HepG2 (cell line): ENCODE data around the gene RAB3D. TPM values are rescaled to one million over a fixed set of nuclear protein-coding genes. Genes with fewer than 3 reads are reported as not detected.

ENCODE experiments used
- ATAD3A ChIP-seq: sonication (generic); formaldehyde crosslinking; IDR thresholded peaks from 2 replicates; pipeline ENCODE4 v1.4.0; 2020; ENCODE audit warnings: missing genetic modification reagents
- ATF6 ChIP-seq: sonication (generic); formaldehyde crosslinking; conservative IDR thresholded peaks from 2 replicates; pipeline ENCODE4 v1.4.0; 2020; ENCODE audit warnings: missing genetic modification reagents
- ATF7 ChIP-seq, 2 experiments: fragments of 450-650 bp in 1 of 2; sonication (generic) in 1 of 2; formaldehyde crosslinking in 1 of 2; IDR thresholded peaks; 2 replicates each; pipeline versions ENCODE4 v1.4.0 to v1.6.1; 2016 to 2020; ENCODE audit warnings: antibody characterized with exemption in 1 of 2, mild to moderate bottlenecking in 1 of 2, missing genetic modification reagents in 1 of 2
- CENPX ChIP-seq: sonication (generic); formaldehyde crosslinking; IDR thresholded peaks from 2 replicates; pipeline ENCODE4 v1.9.0; 2021; ENCODE audit warnings: mild to moderate bottlenecking, missing genetic modification reagents, moderate library complexity
- FUBP1 ChIP-seq: sonication (generic); formaldehyde crosslinking; IDR thresholded peaks from 2 replicates; pipeline ENCODE4 v1.5.1; 2020; ENCODE audit warnings: missing genetic modification reagents, mild to moderate bottlenecking, borderline replicate concordance
- HDAC2 ChIP-seq: sonication (generic); formaldehyde crosslinking; IDR thresholded peaks from 2 replicates; pipeline ENCODE4 v1.4.0; 2020; ENCODE audit warnings: missing genetic modification reagents
- PATZ1 ChIP-seq: sonication (generic); formaldehyde crosslinking; IDR thresholded peaks from 2 replicates; pipeline ENCODE4 v1.4.0; 2020; ENCODE audit warnings: missing genetic modification reagents
- POGK ChIP-seq: sonication (generic); formaldehyde crosslinking; conservative IDR thresholded peaks from 2 replicates; pipeline ENCODE4 v1.8.0; 2022; ENCODE audit warnings: mild to moderate bottlenecking, moderate library complexity, missing genetic modification reagents
- TBP ChIP-seq: sonication (generic); formaldehyde crosslinking; IDR thresholded peaks from 2 replicates; pipeline ENCODE4 v1.5.0; 2020; ENCODE audit warnings: missing genetic modification reagents
- ZNF446 ChIP-seq: sonication (generic); formaldehyde crosslinking; IDR thresholded peaks from 2 replicates; pipeline ENCODE4 v1.5.0; 2020; ENCODE audit warnings: mild to moderate bottlenecking, missing genetic modification reagents
- ZNF570 ChIP-seq: sonication (generic); formaldehyde crosslinking; IDR thresholded peaks from 2 replicates; pipeline ENCODE4 v1.4.0; 2020; ENCODE audit warnings: mild to moderate bottlenecking, missing genetic modification reagents, borderline replicate concordance
- ZNF710 ChIP-seq: sonication (generic); formaldehyde crosslinking; IDR thresholded peaks from 2 replicates; pipeline ENCODE4 v1.5.0; 2020; ENCODE audit warnings: mild to moderate bottlenecking, missing genetic modification reagents, borderline replicate concordance
- polyA plus RNA-seq, 8 experiments: library from polyadenylated mRNA; depleted of rRNA in 3 of 8; stranded (reverse) in 7 of 8; unstranded in 1 of 8; fragments of >200 nt; fragmentation: Illumina TruSeq in 4 of 8; extraction: Trizol in 4 of 8; gene quantifications; 2 replicates each; pipeline versions ENCODE4 v1.2.1 to v1.2.3, GENCODE V29; 2011 to 2016; ENCODE audit warnings: low read depth in 4 of 8, missing spikeins in 1 of 8, mixed read lengths in 1 of 8; ENCODE audit not compliant: insufficient read depth in 1 of 8
- total RNA-seq, 5 experiments: library from RNA; depleted of rRNA; stranded (reverse); fragments of >200 nt; fragmentation: Illumina TruSeq; extraction: Trizol; gene quantifications; 2 replicates each; pipeline ENCODE4 v1.2.3, GENCODE V29; 2016; ENCODE audit warnings: low read depth in 1 of 5
- TF ChIP-seq, protein P1 (sequence below): sonication (generic); formaldehyde crosslinking; IDR thresholded peaks from 2 replicates; pipeline ENCODE4 v1.4.0; 2020; ENCODE audit warnings: missing genetic modification reagents

RAB3D gene
- total and polyA plus RNA-seq, 2 of the 13 experiments (the other 11 are each of a cell fraction or from before 2014, with no cell fraction given) = 2.0 to 16.1 TPM

GRCh38 chr19:11378319-11379189 lies 39.1 kb upstream of the RAB3D start (continued):
- TF ChIP-seq, protein P1, sequence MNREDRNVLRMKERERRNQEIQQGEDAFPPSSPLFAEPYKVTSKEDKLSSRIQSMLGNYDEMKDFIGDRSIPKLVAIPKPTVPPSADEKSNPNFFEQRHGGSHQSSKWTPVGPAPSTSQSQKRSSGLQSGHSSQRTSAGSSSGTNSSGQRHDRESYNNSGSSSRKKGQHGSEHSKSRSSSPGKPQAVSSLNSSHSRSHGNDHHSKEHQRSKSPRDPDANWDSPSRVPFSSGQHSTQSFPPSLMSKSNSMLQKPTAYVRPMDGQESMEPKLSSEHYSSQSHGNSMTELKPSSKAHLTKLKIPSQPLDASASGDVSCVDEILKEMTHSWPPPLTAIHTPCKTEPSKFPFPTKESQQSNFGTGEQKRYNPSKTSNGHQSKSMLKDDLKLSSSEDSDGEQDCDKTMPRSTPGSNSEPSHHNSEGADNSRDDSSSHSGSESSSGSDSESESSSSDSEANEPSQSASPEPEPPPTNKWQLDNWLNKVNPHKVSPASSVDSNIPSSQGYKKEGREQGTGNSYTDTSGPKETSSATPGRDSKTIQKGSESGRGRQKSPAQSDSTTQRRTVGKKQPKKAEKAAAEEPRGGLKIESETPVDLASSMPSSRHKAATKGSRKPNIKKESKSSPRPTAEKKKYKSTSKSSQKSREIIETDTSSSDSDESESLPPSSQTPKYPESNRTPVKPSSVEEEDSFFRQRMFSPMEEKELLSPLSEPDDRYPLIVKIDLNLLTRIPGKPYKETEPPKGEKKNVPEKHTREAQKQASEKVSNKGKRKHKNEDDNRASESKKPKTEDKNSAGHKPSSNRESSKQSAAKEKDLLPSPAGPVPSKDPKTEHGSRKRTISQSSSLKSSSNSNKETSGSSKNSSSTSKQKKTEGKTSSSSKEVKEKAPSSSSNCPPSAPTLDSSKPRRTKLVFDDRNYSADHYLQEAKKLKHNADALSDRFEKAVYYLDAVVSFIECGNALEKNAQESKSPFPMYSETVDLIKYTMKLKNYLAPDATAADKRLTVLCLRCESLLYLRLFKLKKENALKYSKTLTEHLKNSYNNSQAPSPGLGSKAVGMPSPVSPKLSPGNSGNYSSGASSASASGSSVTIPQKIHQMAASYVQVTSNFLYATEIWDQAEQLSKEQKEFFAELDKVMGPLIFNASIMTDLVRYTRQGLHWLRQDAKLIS (CRISPR knock-in tag) = no peak
- TF ChIP-seq ZNF570 (CRISPR knock-in tag) (no peak), FUBP1 (CRISPR knock-in tag) (no peak), TBP (CRISPR knock-in tag) (no peak), POGK (0 out of 2 replicates have a peak, but pooled peaks have one; percentile 40), ATF6 (CRISPR knock-in tag) (no peak), ATAD3A (CRISPR knock-in tag) (no peak), ATF7 (IDR thresholded peaks at IDR 0.05) (no peak), ATF7 (CRISPR knock-in tag; IDR thresholded peaks at IDR 0.05) (no peak), HDAC2 (CRISPR knock-in tag) (peak; percentile 37; the same call in 1 of the 2 replicates), CENPX (CRISPR knock-in tag) (no peak), PATZ1 (0 out of 2 replicates have a peak, but pooled peaks have one; percentile 21), ZNF710 (CRISPR knock-in tag) (no peak), ZNF446 (no peak)
